GM18502 (cell line): ENCODE results near the gene GRK1.

Experiments
- ATAC-seq: cut with Tn5 transposase; IDR thresholded peaks from one replicate; pipeline ENCODE4 v1.9.1; 2021; ENCODE audit warnings: mild to moderate bottlenecking; ENCODE audit not compliant: unreplicated experiment, poor library complexity

The GRK1 gene

DNA sequence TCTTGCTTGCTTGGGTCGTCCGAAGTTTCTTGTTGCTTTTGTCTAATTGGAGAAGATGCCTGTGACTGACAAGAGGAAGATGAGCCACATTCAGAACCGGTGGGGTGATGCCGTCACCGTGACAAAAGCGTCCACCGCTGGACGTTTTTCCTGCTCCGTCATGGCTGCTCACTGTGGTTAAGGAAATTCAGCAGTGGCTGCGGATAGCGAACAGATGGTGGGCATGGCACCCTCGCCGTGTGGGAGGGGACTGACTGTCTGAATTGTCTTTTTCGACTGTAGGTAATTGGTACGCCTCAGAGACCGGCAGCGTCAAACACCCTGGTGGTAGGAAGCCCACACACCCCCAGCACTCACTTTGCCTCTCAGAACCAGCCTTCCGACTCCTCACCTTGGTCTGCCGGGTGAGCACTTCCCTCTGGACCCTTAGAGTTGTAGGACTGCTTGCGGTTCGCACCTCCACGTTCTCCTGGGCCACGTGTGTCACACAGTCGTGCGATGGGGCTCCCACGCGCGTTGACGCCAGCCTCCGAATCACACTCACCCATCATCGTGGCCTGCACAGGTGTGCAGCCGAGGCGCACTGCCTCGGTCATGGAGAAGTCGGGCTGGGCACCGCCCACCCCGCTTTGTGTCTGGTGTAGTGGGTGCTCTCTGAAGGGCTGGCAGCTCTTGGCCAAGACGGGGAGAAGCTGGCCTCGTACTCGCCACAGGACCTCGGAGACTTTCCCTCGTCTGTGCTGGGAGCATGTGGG, 35.5 kb upstream of the GRK1 start:
- ATAC-seq: no peak

DNA sequence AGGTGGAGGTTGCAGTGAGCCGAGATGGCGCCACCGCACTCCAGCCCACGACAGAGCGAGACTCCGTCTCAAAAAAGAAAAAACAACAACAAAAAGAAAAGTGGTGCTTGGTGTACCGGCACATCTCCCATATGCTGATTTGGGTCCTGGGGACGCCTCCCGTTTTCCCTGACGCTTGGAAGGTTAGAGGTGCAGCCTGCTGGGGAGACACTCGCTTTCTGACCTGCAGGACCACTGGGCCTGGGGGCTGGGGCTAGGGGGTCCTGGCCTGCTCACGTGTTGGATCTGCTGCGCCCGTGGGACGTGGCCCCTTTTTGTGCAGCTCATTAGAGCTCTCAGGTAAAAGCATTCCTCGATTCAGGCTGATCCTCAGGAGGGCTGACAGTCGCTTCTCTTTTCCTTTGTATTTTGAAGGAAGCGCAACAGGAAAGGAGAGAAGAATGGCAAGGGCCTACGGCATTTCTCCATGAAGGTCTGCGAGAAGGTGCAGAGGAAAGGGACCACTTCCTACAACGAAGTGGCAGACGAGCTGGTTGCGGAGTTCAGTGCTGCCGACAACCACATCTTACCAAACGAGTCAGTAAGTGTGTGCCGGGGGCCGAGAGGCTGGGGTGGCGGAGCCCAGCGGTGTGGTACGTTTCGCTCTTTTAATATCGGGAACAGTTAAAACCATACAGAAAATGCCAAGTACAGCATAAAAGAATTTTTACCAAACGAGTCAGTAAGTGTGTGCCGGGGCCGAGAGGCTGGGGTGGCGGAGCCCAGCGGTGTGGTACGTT, 34.1 kb upstream of the GRK1 start:
- no peak for ATAC-seq

GRCh38 chr13:113633485-113633873, 33.5 kb upstream of the GRK1 start:
- ATAC-seq: no peak

DNA sequence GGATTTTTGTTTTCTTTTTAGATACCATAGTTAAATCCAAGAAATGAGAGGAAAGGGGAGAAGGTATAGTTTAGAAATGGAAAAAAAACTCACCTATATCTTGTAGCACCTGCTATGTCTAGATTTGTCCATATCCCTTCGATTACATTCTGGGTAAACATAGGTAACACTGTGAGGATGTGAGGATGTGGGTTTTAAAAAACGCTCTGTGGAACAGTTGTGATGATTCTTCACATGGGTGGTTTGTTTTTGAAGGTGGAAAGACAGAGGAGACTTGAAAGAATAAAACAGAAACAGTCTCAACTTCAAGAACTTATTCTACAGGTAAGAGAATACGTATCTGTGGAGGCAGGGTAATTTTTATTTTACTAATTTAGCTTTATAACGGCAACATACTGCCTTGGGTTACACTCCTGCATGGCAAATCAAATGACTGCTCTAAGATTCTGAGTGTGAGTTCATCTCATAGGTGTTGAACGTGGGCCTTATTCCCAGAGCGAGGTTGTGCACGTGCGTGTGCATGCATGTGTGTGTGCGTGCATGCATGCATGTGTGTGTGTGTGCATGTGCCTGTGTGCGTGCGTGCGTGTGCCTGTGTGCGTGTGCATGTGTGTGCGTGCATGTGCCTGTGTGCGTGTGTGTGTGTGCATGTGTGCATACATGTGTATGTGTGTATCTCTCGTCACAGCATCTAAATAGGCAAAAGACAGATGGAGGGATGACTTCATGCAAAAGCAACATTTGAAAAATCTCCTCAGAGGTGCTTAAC, 32.6 kb upstream of the GRK1 start:
- ATAC-seq: no peak

- ATAC-seq: no peak
These were observed 32.0 kb upstream of the GRK1 start for GRCh38 chr13:113635048-113635420.

GRCh38 chr13:113635709-113636108, 31.3 kb upstream of the GRK1 start:
- no peak for ATAC-seq

- no peak for ATAC-seq
These were observed 30.6 kb upstream of the GRK1 start for GRCh38 chr13:113636266-113636963.

DNA sequence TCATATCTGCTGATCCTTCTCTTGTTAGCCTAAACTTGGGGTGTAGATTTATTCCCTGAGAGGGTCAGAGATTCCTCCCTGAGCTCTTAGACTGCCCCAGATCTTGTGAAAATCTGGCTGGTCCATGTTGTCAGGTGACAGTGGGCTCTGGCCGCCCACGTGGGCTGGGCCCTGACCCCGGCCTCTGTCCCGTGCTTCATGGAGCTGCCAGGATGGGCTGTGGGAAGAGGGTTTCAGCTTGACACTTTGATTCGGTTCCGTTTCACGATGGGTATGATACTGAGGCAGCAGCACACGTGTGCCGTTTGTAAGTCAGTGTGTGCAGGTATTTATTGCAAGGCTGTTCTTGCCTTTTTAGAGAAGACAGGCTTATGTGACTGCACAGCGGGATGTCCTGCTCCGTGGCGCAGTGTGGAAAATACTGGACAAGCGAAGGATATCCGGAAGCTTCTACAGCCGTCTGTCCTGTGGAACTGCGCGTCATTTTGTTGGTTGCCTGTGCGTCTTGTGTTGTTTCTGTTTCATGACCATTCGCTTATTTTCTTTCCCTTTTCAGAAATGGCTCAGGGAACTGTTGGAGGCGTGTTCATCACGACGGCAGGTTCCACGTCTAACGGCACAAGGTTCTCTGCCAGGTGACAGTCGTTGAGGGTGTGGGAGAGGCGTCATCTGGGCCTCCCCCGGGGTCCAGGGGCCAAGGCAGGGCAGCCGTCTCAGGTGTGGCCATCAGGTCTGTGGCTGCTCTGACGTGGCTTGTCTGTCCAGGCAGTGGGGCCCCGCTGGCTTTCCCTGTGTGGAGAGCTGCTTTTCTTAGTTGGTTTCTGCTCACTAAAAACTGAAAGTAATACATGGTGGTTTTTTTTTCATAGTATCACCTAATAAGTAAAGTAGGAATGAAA, 29.5 kb upstream of the GRK1 start:
- no peak for ATAC-seq

GRCh38 chr13:113638173-113638746, 28.8 kb upstream of the GRK1 start:
- ATAC-seq: no peak

DNA sequence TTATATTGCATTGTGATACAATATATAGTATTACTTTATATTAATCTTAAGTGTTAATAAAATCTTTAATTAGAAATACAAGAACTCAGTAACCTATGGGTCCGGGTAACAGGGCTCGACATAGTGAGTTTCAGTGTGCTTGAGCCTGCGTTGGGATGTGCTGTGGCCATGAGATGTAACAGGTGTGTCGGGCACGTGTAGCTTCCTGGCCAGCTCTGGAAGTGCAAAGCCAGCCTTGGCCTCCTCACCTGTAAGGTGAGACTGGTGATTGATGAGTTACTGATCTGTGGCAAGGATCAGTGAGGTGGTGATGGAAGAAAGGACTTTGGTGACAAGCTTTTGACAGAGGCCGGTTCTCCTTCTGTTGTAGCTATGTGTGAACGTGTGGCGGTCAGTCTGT, 28.2 kb upstream of the GRK1 start:
- no peak for ATAC-seq

DNA sequence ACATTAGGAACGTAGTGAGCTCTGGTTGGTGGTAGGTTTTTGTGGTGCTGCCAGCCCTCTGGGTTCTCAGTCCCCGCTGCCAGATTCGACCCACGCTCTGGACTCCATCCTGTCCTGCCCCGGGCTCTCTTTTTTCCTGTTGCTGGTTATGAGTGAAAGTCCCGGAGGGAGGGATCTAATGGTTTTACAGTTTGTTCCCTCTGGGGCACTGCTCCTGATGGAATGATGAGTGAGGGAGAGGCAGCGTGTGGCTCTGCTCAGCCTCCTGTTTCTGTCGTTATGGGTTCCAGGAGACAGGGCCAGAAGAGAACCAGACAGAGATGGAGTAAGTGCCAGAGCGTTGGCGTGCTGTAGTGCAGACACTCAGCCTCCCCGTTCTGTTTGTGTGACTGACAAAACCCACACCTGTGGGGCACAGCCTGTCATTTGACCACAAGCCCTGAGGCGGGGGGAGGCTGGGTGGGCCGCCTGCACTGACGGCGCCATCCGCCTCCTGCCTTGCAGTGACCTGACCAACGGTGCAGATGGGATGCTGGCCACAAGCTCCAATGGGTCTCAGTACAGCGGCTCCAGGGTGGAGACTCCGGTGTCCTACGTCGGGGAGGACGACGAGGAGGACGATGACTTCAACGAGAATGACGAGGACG, 27.3 kb upstream of the GRK1 start:
- no peak for ATAC-seq

GRCh38 chr13:113641426-113641825, 25.6 kb upstream of the GRK1 start:
- no peak for ATAC-seq

- no peak for ATAC-seq
These were observed 24.5 kb upstream of the GRK1 start for GRCh38 chr13:113642563-113642962.

- ATAC-seq: no peak
These were observed 23.4 kb upstream of the GRK1 start for GRCh38 chr13:113643593-113643992.

GRCh38 chr13:113644800-113645199, 22.2 kb upstream of the GRK1 start:
- no peak for ATAC-seq

- ATAC-seq: no peak
These were observed 21.7 kb upstream of the GRK1 start for GRCh38 chr13:113645329-113645728.

DNA sequence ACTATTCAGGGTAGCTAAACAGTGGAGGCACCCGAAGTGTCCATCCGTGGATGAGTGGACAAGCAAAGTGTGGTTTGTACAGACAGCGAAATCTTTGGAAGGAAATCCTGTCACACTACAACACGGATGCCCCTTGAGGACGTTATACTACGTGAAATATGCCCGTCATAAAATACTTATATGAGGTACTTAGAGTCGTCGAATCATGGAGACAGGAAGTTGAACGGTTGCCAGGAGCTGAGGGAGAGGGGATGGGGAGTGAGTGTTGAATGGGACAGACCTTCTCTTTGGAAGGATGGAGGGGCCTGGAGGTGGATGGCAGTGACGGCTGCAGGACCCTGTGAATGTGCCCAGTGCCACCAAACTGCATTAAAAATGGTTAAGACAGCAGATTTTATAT, 20.6 kb upstream of the GRK1 start:
- ATAC-seq: no peak

- no peak for ATAC-seq
These were observed 20.1 kb upstream of the GRK1 start for GRCh38 chr13:113646921-113647340.
